Mesenchymal stem cell (in vitro differentiated cells and primary cell): Measurements from ENCODE around the gene UBB.

Experiments used
- DNase-seq: peaks from one replicate; pipeline ENCODE4 v3.0.0-alpha.2; 2013
- H2AFZ ChIP-seq: one replicate; pipeline ENCODE4 v1.6.1; 2013; ENCODE audit warnings: low read depth, mild to moderate bottlenecking, control low read depth, inconsistent platforms, low read length, moderate library complexity
- H2AK5ac ChIP-seq: 2 replicates; pipeline ENCODE4 v1.6.1; 2013; ENCODE audit warnings: low read length, moderate library complexity, mild to moderate bottlenecking, inconsistent platforms; ENCODE audit not compliant: severe bottlenecking
- H2BK120ac ChIP-seq: one replicate; pipeline ENCODE4 v1.6.1; 2013; ENCODE audit warnings: low read depth, mild to moderate bottlenecking, inconsistent platforms, low read length, moderate library complexity
- H2BK12ac ChIP-seq, 2 experiments: one replicate each; pipeline ENCODE4 v1.6.1; 2013; ENCODE audit warnings: inconsistent platforms in 2 of 2, low read length in 2 of 2, mild to moderate bottlenecking in 2 of 2, moderate library complexity in 2 of 2, control low read depth in 1 of 2
- H2BK15ac ChIP-seq: one replicate; pipeline ENCODE4 v1.6.1; 2013; ENCODE audit warnings: mild to moderate bottlenecking, low read depth, inconsistent platforms; ENCODE audit not compliant: poor library complexity, severe bottlenecking
- H2BK5ac ChIP-seq: 2 replicates; pipeline ENCODE4 v1.6.1; 2013; ENCODE audit warnings: low read depth, mild to moderate bottlenecking, low read length, control low read depth, inconsistent platforms; ENCODE audit not compliant: poor library complexity, severe bottlenecking
- H3K14ac ChIP-seq, 2 experiments: one replicate each; pipeline ENCODE4 v1.6.1; 2013; ENCODE audit warnings: inconsistent platforms in 2 of 2, low read length in 2 of 2, control low read depth in 1 of 2, mild to moderate bottlenecking in 1 of 2, moderate library complexity in 1 of 2
- H3K18ac ChIP-seq, 2 experiments: one replicate each; pipeline ENCODE4 v1.6.1; 2013; ENCODE audit warnings: inconsistent platforms in 2 of 2, low read length in 2 of 2, control low read depth in 1 of 2, low read depth in 1 of 2, mild to moderate bottlenecking in 1 of 2
- H3K23ac ChIP-seq, 2 experiments: one replicate each; pipeline ENCODE4 v1.6.1; 2013; ENCODE audit warnings: inconsistent platforms in 2 of 2, low read length in 2 of 2, mild to moderate bottlenecking in 2 of 2, moderate library complexity in 2 of 2, control low read depth in 1 of 2
- H3K27ac ChIP-seq: 2 replicates; pipeline ENCODE4 v1.5.1; 2013; ENCODE audit warnings: mild to moderate bottlenecking, moderate library complexity, low read length, control low read depth, inconsistent platforms; ENCODE audit not compliant: poor library complexity, severe bottlenecking
- H3K27me3 ChIP-seq, 2 experiments: 2 replicates each; pipeline versions ENCODE4 v1.6.1 to v1.7.0; 2013; ENCODE audit warnings: low read length in 2 of 2, mild to moderate bottlenecking in 2 of 2, moderate library complexity in 2 of 2, control low read depth in 1 of 2, inconsistent platforms in 1 of 2; ENCODE audit not compliant: control insufficient read depth in 1 of 2, insufficient read depth in 1 of 2
- H3K36me3 ChIP-seq, 2 experiments: 2 replicates each; pipeline versions ENCODE4 v1.6.1 to v1.7.0; 2013; ENCODE audit warnings: low read length in 2 of 2, control low read depth in 1 of 2, inconsistent platforms in 1 of 2, low read depth in 1 of 2, mild to moderate bottlenecking in 1 of 2; ENCODE audit not compliant: insufficient read depth in 2 of 2, control insufficient read depth in 1 of 2
- H3K4ac ChIP-seq, 2 experiments: one replicate each; pipeline ENCODE4 v1.6.1; 2013; ENCODE audit warnings: inconsistent platforms in 2 of 2, low read length in 2 of 2, mild to moderate bottlenecking in 2 of 2, moderate library complexity in 2 of 2, control low read depth in 1 of 2, low read depth in 1 of 2
- H3K4me1 ChIP-seq: 2 replicates; pipeline ENCODE4 v1.6.1; 2013; ENCODE audit warnings: low read depth, low read length, control low read depth; ENCODE audit not compliant: control insufficient read depth, insufficient read depth
- H3K4me2 ChIP-seq: 2 replicates; pipeline ENCODE4 v1.6.1; 2013; ENCODE audit warnings: low read length, mild to moderate bottlenecking, inconsistent platforms; ENCODE audit not compliant: poor library complexity, severe bottlenecking
- H3K4me3 ChIP-seq, 2 experiments: 2 replicates each; pipeline versions ENCODE4 v1.5.1 to v1.7.0; 2013; ENCODE audit warnings: low read length in 2 of 2, mild to moderate bottlenecking in 2 of 2, control low read depth in 1 of 2, low read depth in 1 of 2; ENCODE audit not compliant: insufficient read depth in 1 of 2
- H3K79me1 ChIP-seq: replicated peaks from 2 replicates; pipeline ENCODE4 v1.6.1; 2013; ENCODE audit warnings: mild to moderate bottlenecking, control low read depth, low read length, inconsistent platforms; ENCODE audit not compliant: poor library complexity, severe bottlenecking
- H3K9ac ChIP-seq: 2 replicates; pipeline ENCODE4 v1.7.0; 2013; ENCODE audit warnings: mild to moderate bottlenecking, low read length, moderate library complexity
- H3K9me3 ChIP-seq: 2 replicates; pipeline ENCODE4 v1.7.0; 2013; ENCODE audit warnings: mild to moderate bottlenecking, low read length; ENCODE audit not compliant: control insufficient read depth
- H4K8ac ChIP-seq: one replicate; pipeline ENCODE4 v1.6.1; 2013; ENCODE audit warnings: inconsistent platforms, mild to moderate bottlenecking, low read length, moderate library complexity
- H4K91ac ChIP-seq: one replicate; pipeline ENCODE4 v1.6.1; 2013; ENCODE audit warnings: mild to moderate bottlenecking, low read length, inconsistent platforms
- WGBS: methylation state at CpG from one replicate; pipeline ENCODE4 v1.1.7; 2013; ENCODE audit warnings: mixed read lengths; 5-methylcytosine and 5-hydroxymethylcytosine counted together

The UBB gene

DNA sequence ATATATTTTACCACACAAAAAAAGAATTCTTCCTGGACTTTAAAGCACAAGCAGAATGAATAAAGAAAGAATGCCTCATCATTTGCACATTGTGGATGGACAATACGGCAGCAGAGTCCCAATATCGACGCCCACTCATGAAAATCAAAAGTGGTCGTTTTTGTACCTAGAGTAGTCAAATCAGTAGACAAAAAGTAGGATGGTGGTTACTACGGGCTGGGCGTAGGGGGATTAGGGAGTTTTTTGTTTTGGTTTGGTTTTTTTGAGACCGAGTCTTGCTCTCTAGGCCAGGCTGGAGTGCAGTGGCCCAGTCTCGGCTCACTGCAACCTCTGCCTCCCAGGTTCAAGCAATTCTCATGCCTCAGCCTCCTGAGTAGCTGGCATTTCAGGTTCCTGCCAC lies 19.0 kb upstream of the UBB start:
- H2AFZ ChIP-seq = no peak overlapping the region
- no peak overlapping the region for H2BK5ac ChIP-seq
- no peak overlapping the region for H3K18ac ChIP-seq
- no peak overlapping the region for H2BK15ac ChIP-seq
- 95% methylated on average over 8 of the region's 8 CpGs for WGBS
- H3K4me3 ChIP-seq = no peak overlapping the region
- H3K9me3 ChIP-seq = no peaks in the 10 kb centered on the region
- DNase-seq = no peak
- no peak overlapping the region for H2BK12ac ChIP-seq
- H3K4me2 ChIP-seq = no peak overlapping the region
- no peak overlapping the region for H4K91ac ChIP-seq
- no peak overlapping the region for H3K4ac ChIP-seq
- H3K79me1 ChIP-seq = no peaks in the 10 kb centered on the region
- no peaks in the 10 kb centered on the region for H3K36me3 ChIP-seq
- no peak overlapping the region for H3K27ac ChIP-seq
- H3K23ac ChIP-seq = no peak overlapping the region
- no peak overlapping the region for H4K8ac ChIP-seq
- no peak overlapping the region for H2BK120ac ChIP-seq
- no peak overlapping the region for H3K9ac ChIP-seq
- no peaks in the 10 kb centered on the region for H3K27me3 ChIP-seq
- H3K4me1 ChIP-seq = no peaks in the 10 kb centered on the region
- no peak overlapping the region for H3K14ac ChIP-seq
- no peak overlapping the region for H2AK5ac ChIP-seq

DNA sequence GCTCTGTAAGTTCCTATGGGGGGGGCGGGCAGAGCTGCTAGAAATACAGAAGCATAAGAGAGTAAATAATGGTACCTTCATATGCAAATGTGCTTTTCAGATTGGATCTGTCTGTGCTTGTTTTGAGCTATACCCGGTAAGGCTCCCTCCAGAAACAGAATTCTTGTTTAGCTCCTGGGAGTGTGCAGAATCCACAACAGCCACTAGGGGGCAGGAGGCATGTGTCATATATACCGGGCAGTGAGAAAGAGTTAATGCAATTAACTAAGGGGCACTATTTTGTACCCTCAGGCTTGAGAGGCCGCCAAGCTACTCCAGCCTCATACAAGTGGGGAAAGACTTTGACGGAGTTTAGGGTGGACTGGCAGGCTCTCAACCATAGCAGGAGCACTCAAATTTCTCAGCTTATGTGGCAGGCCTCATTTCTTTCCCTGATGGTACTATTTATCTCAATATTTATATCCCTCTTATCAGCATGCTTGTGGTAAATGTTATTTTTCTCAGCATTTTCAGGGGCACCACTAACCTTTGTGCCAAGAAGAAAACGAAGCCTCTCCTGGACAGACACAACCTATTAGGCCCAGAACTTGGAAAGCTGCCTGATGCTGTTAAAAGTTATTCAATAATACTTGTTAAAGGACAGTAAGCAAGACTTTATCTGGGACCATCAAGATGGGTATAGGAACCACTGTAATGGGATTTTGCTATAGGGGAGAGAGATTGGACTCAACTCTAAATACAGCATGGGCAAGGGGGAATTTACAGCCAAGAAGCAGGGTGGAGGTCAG lies 16.9 kb upstream of the UBB start:
- H2BK120ac ChIP-seq = no peak overlapping the region
- H3K4ac ChIP-seq = no peak overlapping the region
- no peaks in the 10 kb centered on the region for H3K9me3 ChIP-seq
- DNase-seq = peak; percentile 79
- H3K23ac ChIP-seq = no peak overlapping the region
- no peak overlapping the region for H3K27ac ChIP-seq
- peak overlapping the region in 1 of 2 experiments; percentile 70 for H3K18ac ChIP-seq
- WGBS = 10% methylated on average over 6 of the region's 6 CpGs
- H2AK5ac ChIP-seq = no peak overlapping the region
- H2BK12ac ChIP-seq = no peak overlapping the region
- no peaks in the 10 kb centered on the region for H3K27me3 ChIP-seq
- peak overlapping the region; percentile 49 for H3K9ac ChIP-seq
- H3K14ac ChIP-seq = no peak overlapping the region
- H3K36me3 ChIP-seq = no peaks in the 10 kb centered on the region
- H2BK15ac ChIP-seq = no peak overlapping the region
- H4K91ac ChIP-seq = no peak overlapping the region
- H2AFZ ChIP-seq = peak overlapping the region; percentile 69
- H2BK5ac ChIP-seq = no peak overlapping the region
- no peak overlapping the region for H4K8ac ChIP-seq
- H3K4me1 ChIP-seq = no peaks in the 10 kb centered on the region
- H3K4me2 ChIP-seq = no peak overlapping the region
- H3K79me1 ChIP-seq = no peaks in the 10 kb centered on the region
- H3K4me3 ChIP-seq = no peak overlapping the region

- DNase-seq = no peak
- Histone ChIP-seq H2BK5ac (no peak overlapping the region), H3K79me1 (no peaks in the 10 kb centered on the region), H2BK15ac (no peak overlapping the region), H3K4me2 (no peak overlapping the region), H3K23ac (no peak overlapping the region), H3K9ac (peak overlapping the region; percentile 49), H3K27me3 (no peaks in the 10 kb centered on the region), H3K36me3 (no peaks in the 10 kb centered on the region), H2AFZ (peak overlapping the region; percentile 37), H4K91ac (no peak overlapping the region), H3K4me1 (no peaks in the 10 kb centered on the region), H3K4me3 (no peak overlapping the region), H2BK12ac (no peak overlapping the region), H2AK5ac (no peak overlapping the region), H2BK120ac (no peak overlapping the region), H3K14ac (no peak overlapping the region), H3K4ac (no peak overlapping the region), H3K18ac (peak overlapping the region in 1 of 2 experiments; percentile 57), H3K9me3 (no peaks in the 10 kb centered on the region), H3K27ac (no peak overlapping the region), H4K8ac (no peak overlapping the region)
Measured at GRCh38 chr17:16364625-16365024, 16.3 kb upstream of the UBB start.

GRCh38 chr17:16371742-16372141 lies 9.1 kb upstream of the UBB start:
- Histone ChIP-seq H4K91ac (no peak overlapping the region), H3K23ac (no peak overlapping the region), H3K18ac (no peak overlapping the region), H3K14ac (no peak overlapping the region), H3K79me1 (no peaks in the 10 kb centered on the region), H2BK12ac (no peak overlapping the region), H3K27ac (no peak overlapping the region), H3K27me3 (no peaks in the 10 kb centered on the region), H3K36me3 (no peaks in the 10 kb centered on the region), H2AFZ (no peak overlapping the region), H3K4me1 (no peaks in the 10 kb centered on the region), H3K4ac (no peak overlapping the region), H2AK5ac (no peak overlapping the region), H3K4me2 (no peak overlapping the region), H2BK15ac (no peak overlapping the region), H3K9me3 (no peaks in the 10 kb centered on the region), H4K8ac (no peak overlapping the region), H3K4me3 (no peak overlapping the region), H2BK120ac (no peak overlapping the region), H3K9ac (no peak overlapping the region), H2BK5ac (no peak overlapping the region)
- 68% methylated on average over 4 of the region's 5 CpGs for WGBS
- peak; percentile 85 for DNase-seq
